Fibroblast of villous mesenchyme (primary cell): ENCODE measurements around the gene ADGRL2. TPM values are rescaled to one million over a fixed set of nuclear protein-coding genes. Genes with fewer than 3 reads are reported as not detected.

Source experiments
- DNase-seq: peaks from one replicate; pipeline ENCODE4 v3.0.0-alpha.2; 2010; ENCODE audit warnings: low read depth
- H3K4me3 ChIP-seq: 2 replicates; pipeline ENCODE4 v1.5.1; 2011; ENCODE audit warnings: low read depth, mild to moderate bottlenecking, low read length
- CTCF ChIP-seq: IDR thresholded peaks from 2 replicates; pipeline ENCODE4 v1.5.1; 2012; ENCODE audit warnings: low read depth, mild to moderate bottlenecking, low read length; ENCODE audit not compliant: insufficient read depth
- total RNA-seq: library from RNA; depleted of rRNA; stranded (reverse); fragments of >200 nt; gene quantifications from 2 replicates; pipeline ENCODE4 v1.2.3, GENCODE V29; 2012

ADGRL2 gene
- total RNA-seq, 1 donor: 15.1 TPM

GRCh38 chr1:82013702-82014101, 213.0 kb downstream of the ADGRL2 start:
- DNase-seq: no peak
- H3K4me3 ChIP-seq: no peak overlapping the region
- no peak for TF ChIP-seq CTCF

- no peak for DNase-seq
- H3K4me3 ChIP-seq: no peak overlapping the region
- no peak for TF ChIP-seq CTCF
Observed at GRCh38 chr1:82015444-82015843, 214.7 kb downstream of the ADGRL2 start.

- DNase-seq: no peak
- no peak overlapping the region for H3K4me3 ChIP-seq
- no peak for TF ChIP-seq CTCF
Observed at GRCh38 chr1:82018319-82018718, 217.6 kb downstream of the ADGRL2 start.

GRCh38 chr1:82019508-82019907, 218.8 kb downstream of the ADGRL2 start:
- no peak overlapping the region for H3K4me3 ChIP-seq
- no peak for TF ChIP-seq CTCF
- no peak for DNase-seq

GRCh38 chr1:82030830-82031229, 230.1 kb downstream of the ADGRL2 start:
- H3K4me3 ChIP-seq: no peak overlapping the region
- no peak for DNase-seq
- no peak for TF ChIP-seq CTCF

- no peak for TF ChIP-seq CTCF
- no peak overlapping the region for H3K4me3 ChIP-seq
- no peak for DNase-seq
Observed at GRCh38 chr1:82032068-82032467, 231.3 kb downstream of the ADGRL2 start.

- no peak overlapping the region for H3K4me3 ChIP-seq
- no peak for TF ChIP-seq CTCF
- DNase-seq: no peak
Observed at GRCh38 chr1:82034812-82035211, 234.1 kb downstream of the ADGRL2 start.
